ENCODE results near the gene TASP1.

Gene TASP1

GRCh38 chr20:13402171-13402760 is 236.5 kb downstream of the TASP1 start:
- Histone ChIP-seq H3K79me2 (ENCODE audit: low read length) (no peaks in the 10 kb centered on the region), H3K4me2 (ENCODE audit: low read length) (no peak overlapping the region), H2AFZ (ENCODE audit: low read depth, low read length) (no peak overlapping the region), H3K36me3 (replicated peaks; ENCODE audit: low read depth, low read length) (no peaks in the 10 kb centered on the region), H3K4me3 (ENCODE audit: low read length) (no peak overlapping the region), H3K9me3 (ENCODE audit: insufficient read depth, low read length) (no peaks in the 10 kb centered on the region), H4K20me1 (ENCODE audit: insufficient read depth, low read length) (no peaks in the 10 kb centered on the region), H3K27ac (ENCODE audit: low read length) (no peak overlapping the region), H3K9ac (ENCODE audit: low read length) (no peak overlapping the region), H3K27me3 (ENCODE audit: low read depth, low read length) (no peaks in the 10 kb centered on the region), H3K4me1 (ENCODE audit: low read length) (no peaks in the 10 kb centered on the region)
- TF ChIP-seq CTCF (IDR thresholded peaks at IDR 0.05; ENCODE audit: low read depth, low read length) (no peak), EZH2phosphoT487 (IDR thresholded peaks at IDR 0.05; ENCODE audit: low read depth) (no peak)

GRCh38 chr20:13401596-13401995 is 237.1 kb downstream of the TASP1 start:
- H3K27me3 ChIP-seq (ENCODE audit: low read depth, low read length): no peaks in the 10 kb centered on the region
- H3K4me3 ChIP-seq (ENCODE audit: low read length): no peak overlapping the region
- TF ChIP-seq EZH2phosphoT487 (IDR thresholded peaks at IDR 0.05; ENCODE audit: low read depth): no peak
- no peaks in the 10 kb centered on the region for H3K4me1 ChIP-seq (ENCODE audit: low read length)
- no peaks in the 10 kb centered on the region for H4K20me1 ChIP-seq (ENCODE audit: insufficient read depth, low read length)
- H3K9ac ChIP-seq (ENCODE audit: low read length): no peak overlapping the region
- H3K79me2 ChIP-seq (ENCODE audit: low read length): no peaks in the 10 kb centered on the region
- H3K27ac ChIP-seq (ENCODE audit: low read length): no peak overlapping the region
- no peak overlapping the region for H3K4me2 ChIP-seq (ENCODE audit: low read length)
- H2AFZ ChIP-seq (ENCODE audit: low read depth, low read length): no peak overlapping the region
- H3K36me3 ChIP-seq (replicated peaks; ENCODE audit: low read depth, low read length): no peaks in the 10 kb centered on the region
- no peaks in the 10 kb centered on the region for H3K9me3 ChIP-seq (ENCODE audit: insufficient read depth, low read length)

- Histone ChIP-seq H3K27me3 (ENCODE audit: low read depth, low read length) (no peaks in the 10 kb centered on the region), H3K9ac (ENCODE audit: low read length) (no peak overlapping the region), H4K20me1 (ENCODE audit: insufficient read depth, low read length) (no peaks in the 10 kb centered on the region)
Observed at GRCh38 chr20:13400453-13400852, 238.3 kb downstream of the TASP1 start.

GRCh38 chr20:13397300-13397724 is 241.4 kb downstream of the TASP1 start:
- no peak overlapping the region for H2AFZ ChIP-seq (ENCODE audit: low read depth, low read length)
- H3K9me3 ChIP-seq (ENCODE audit: insufficient read depth, low read length): no peaks in the 10 kb centered on the region
- no peak overlapping the region for H3K27ac ChIP-seq (ENCODE audit: low read length)
- H3K9ac ChIP-seq (ENCODE audit: low read length): no peak overlapping the region
- H4K20me1 ChIP-seq (ENCODE audit: insufficient read depth, low read length): no peaks in the 10 kb centered on the region
- no peak overlapping the region for H3K4me3 ChIP-seq (ENCODE audit: low read length)
- no peaks in the 10 kb centered on the region for H3K36me3 ChIP-seq (replicated peaks; ENCODE audit: low read depth, low read length)
- no peak overlapping the region for H3K4me2 ChIP-seq (ENCODE audit: low read length)
- H3K79me2 ChIP-seq (ENCODE audit: low read length): no peaks in the 10 kb centered on the region
- no peak for TF ChIP-seq EZH2phosphoT487 (IDR thresholded peaks at IDR 0.05; ENCODE audit: low read depth)
- TF ChIP-seq CTCF (IDR thresholded peaks at IDR 0.05; ENCODE audit: low read depth, low read length): no peak
- no peaks in the 10 kb centered on the region for H3K27me3 ChIP-seq (ENCODE audit: low read depth, low read length)
- no peaks in the 10 kb centered on the region for H3K4me1 ChIP-seq (ENCODE audit: low read length)

More at GRCh38 chr20:13400453-13400852, 238.3 kb downstream of the TASP1 start:
- H3K4me2 ChIP-seq (ENCODE audit: low read length): no peak overlapping the region
- no peaks in the 10 kb centered on the region for H3K36me3 ChIP-seq (replicated peaks; ENCODE audit: low read depth, low read length)
- no peaks in the 10 kb centered on the region for H3K4me1 ChIP-seq (ENCODE audit: low read length)
- TF ChIP-seq EZH2phosphoT487 (IDR thresholded peaks at IDR 0.05; ENCODE audit: low read depth) (no peak), CTCF (IDR thresholded peaks at IDR 0.05; ENCODE audit: low read depth, low read length) (no peak)
- H3K27ac ChIP-seq (ENCODE audit: low read length): no peak overlapping the region
- no peaks in the 10 kb centered on the region for H3K9me3 ChIP-seq (ENCODE audit: insufficient read depth, low read length)
- H3K4me3 ChIP-seq (ENCODE audit: low read length): no peak overlapping the region
- no peaks in the 10 kb centered on the region for H3K79me2 ChIP-seq (ENCODE audit: low read length)
- H2AFZ ChIP-seq (ENCODE audit: low read depth, low read length): no peak overlapping the region

Measured in OCI-LY3 (cell line).